Neuronal stem cell (in vitro differentiated cells): ENCODE results near the gene TTLL3.
"Not testable (repeated sequence)": the region's sequence is repeated elsewhere in the genome, so short reads cannot be mapped to it uniquely, and the experiment has no call there.

Experiments used
- DNase-seq: peaks from one replicate; pipeline ENCODE4 v3.0.0-alpha.2; 2013; ENCODE audit warnings: low spot score
- H2AFZ ChIP-seq: one replicate; pipeline ENCODE4 v1.6.1; 2013; ENCODE audit warnings: mild to moderate bottlenecking, low read length, inconsistent platforms
- H2AK5ac ChIP-seq: 2 replicates; pipeline ENCODE4 v1.6.1; 2013; ENCODE audit warnings: low read depth, mild to moderate bottlenecking, inconsistent platforms, low read length, moderate library complexity, mixed read lengths
- H2BK120ac ChIP-seq: 2 replicates; pipeline ENCODE4 v1.6.1; 2013; ENCODE audit warnings: low read depth, mild to moderate bottlenecking, inconsistent platforms, low read length, moderate library complexity, mixed read lengths
- H2BK12ac ChIP-seq: one replicate; pipeline ENCODE4 v1.6.1; 2013; ENCODE audit warnings: low read length, inconsistent platforms
- H2BK15ac ChIP-seq: 2 replicates; pipeline ENCODE4 v1.6.1; 2013; ENCODE audit warnings: mild to moderate bottlenecking, low read length, inconsistent platforms, mixed read lengths
- H2BK5ac ChIP-seq: one replicate; pipeline ENCODE4 v1.6.1; 2013; ENCODE audit warnings: inconsistent platforms, mild to moderate bottlenecking, low read length, moderate library complexity
- H3K14ac ChIP-seq: one replicate; pipeline ENCODE4 v1.6.1; 2013; ENCODE audit warnings: low read length, inconsistent platforms
- H3K18ac ChIP-seq: 2 replicates; pipeline ENCODE4 v1.6.1; 2013; ENCODE audit warnings: low read length, inconsistent platforms
- H3K23ac ChIP-seq: 2 replicates; pipeline ENCODE4 v1.6.1; 2013; ENCODE audit warnings: low read depth, mild to moderate bottlenecking, mixed read lengths, low read length, inconsistent platforms; ENCODE audit not compliant: poor library complexity
- H3K27ac ChIP-seq: replicated peaks from 3 replicates; pipeline ENCODE4 v1.5.1; 2013; ENCODE audit warnings: low read length, inconsistent platforms
- H3K27me3 ChIP-seq, 3 experiments: 2 replicates each; pipeline ENCODE4 v1.6.1; 2013; ENCODE audit warnings: low read length in 3 of 3, mild to moderate bottlenecking in 2 of 3, inconsistent platforms in 1 of 3, low read depth in 1 of 3, mixed read lengths in 1 of 3, moderate library complexity in 1 of 3; ENCODE audit not compliant: control insufficient read depth in 3 of 3, insufficient read depth in 3 of 3
- H3K36me3 ChIP-seq, 2 donors: replicated peaks in 1 of 2; 2 replicates each; pipeline ENCODE4 v1.6.1; 2013; ENCODE audit warnings: low read length in 2 of 2; ENCODE audit not compliant: control insufficient read depth in 2 of 2, insufficient read depth in 2 of 2
- H3K4ac ChIP-seq: 2 replicates; pipeline ENCODE4 v1.6.1; 2013; ENCODE audit warnings: inconsistent platforms, mild to moderate bottlenecking, low read length, moderate library complexity
- H3K4me1 ChIP-seq, 2 donors: 1 replicate in 1 of 2; 2 replicates in 1 of 2; pipeline ENCODE4 v1.6.1; 2013; ENCODE audit warnings: low read length in 2 of 2, low read depth in 1 of 2; ENCODE audit not compliant: control insufficient read depth in 2 of 2, insufficient read depth in 1 of 2
- H3K4me2 ChIP-seq: one replicate; pipeline ENCODE4 v1.6.1; 2013; ENCODE audit warnings: mild to moderate bottlenecking, low read length, inconsistent platforms; ENCODE audit not compliant: insufficient read depth, poor library complexity, severe bottlenecking
- H3K4me3 ChIP-seq, 2 donors: 2 replicates each; pipeline ENCODE4 v1.5.1; 2013; ENCODE audit warnings: low read length in 2 of 2, mild to moderate bottlenecking in 2 of 2, inconsistent platforms in 1 of 2, moderate library complexity in 1 of 2
- H3K79me1 ChIP-seq: one replicate; pipeline ENCODE4 v1.6.1; 2013; ENCODE audit warnings: low read depth, mild to moderate bottlenecking, inconsistent platforms, low read length, moderate library complexity
- H3K9ac ChIP-seq: one replicate; pipeline ENCODE4 v1.6.1; 2013; ENCODE audit warnings: mild to moderate bottlenecking, low read depth, low read length, inconsistent platforms; ENCODE audit not compliant: poor library complexity
- H3K9me3 ChIP-seq, 2 donors: replicated peaks in 1 of 2; 2 replicates each; pipeline versions ENCODE3 to v1.6.1; 2013; ENCODE audit warnings: low read length in 2 of 2, mild to moderate bottlenecking in 2 of 2, inconsistent platforms in 1 of 2, low read depth in 1 of 2, mixed read lengths in 1 of 2, moderate library complexity in 1 of 2; ENCODE audit not compliant: control insufficient read depth in 2 of 2, insufficient read depth in 1 of 2
- H4K8ac ChIP-seq: one replicate; pipeline ENCODE4 v1.6.1; 2013; ENCODE audit warnings: low read depth, mild to moderate bottlenecking, inconsistent platforms, low read length, moderate library complexity
- H4K91ac ChIP-seq: one replicate; pipeline ENCODE4 v1.6.1; 2013; ENCODE audit warnings: low read length, low read depth, mild to moderate bottlenecking, inconsistent platforms; ENCODE audit not compliant: poor library complexity
- WGBS, 2 donors: extraction: QIAGEN DNeasy Blood & Tissue Kit; methylation state at CpG; one replicate each; pipeline ENCODE4 v1.1.7; 2013; ENCODE audit warnings: missing lambda C conversion rate in 2 of 2, mixed read lengths in 1 of 2; ENCODE audit not compliant: insufficient read length in 2 of 2, insufficient replicate concordance in 1 of 2; ENCODE audit errors: extremely low coverage in 2 of 2; 5-methylcytosine and 5-hydroxymethylcytosine counted together

The TTLL3 gene

GRCh38 chr3:9876255-9876654 lies 66.2 kb downstream of the TTLL3 start:
- not testable (repeated sequence) for H2BK15ac ChIP-seq, H2AFZ ChIP-seq, H3K9me3 ChIP-seq, H3K4me2 ChIP-seq, H3K79me1 ChIP-seq, H3K4ac ChIP-seq, H3K18ac ChIP-seq, DNase-seq, H2BK12ac ChIP-seq, H3K27ac ChIP-seq, H4K91ac ChIP-seq, H3K14ac ChIP-seq, H2BK5ac ChIP-seq, H3K9ac ChIP-seq, H2BK120ac ChIP-seq, H3K23ac ChIP-seq, H3K4me1 ChIP-seq, H4K8ac ChIP-seq, H3K36me3 ChIP-seq, H3K4me3 ChIP-seq, H2AK5ac ChIP-seq
- WGBS, 2 donors: no CpG with 5 or more reads among the region's 4 CpGs
- peaks cover 0 to 15% (median 0%) of the 10 kb centered on the region in 3 experiments for H3K27me3 ChIP-seq

- Histone ChIP-seq H3K4me3 (no peak overlapping the region), H2BK15ac (no peak overlapping the region), H3K36me3 (no peaks in the 10 kb centered on the region), H2BK120ac (no peak overlapping the region), H3K23ac (no peak overlapping the region), H3K14ac (no peak overlapping the region), H3K4ac (no peak overlapping the region), H2AK5ac (no peak overlapping the region), H3K9ac (no peak overlapping the region), H3K4me1 (no peaks in the 10 kb centered on the region), H2AFZ (no peak overlapping the region), H3K79me1 (no peaks in the 10 kb centered on the region), H4K8ac (no peak overlapping the region), H3K18ac (no peak overlapping the region), H3K4me2 (no peak overlapping the region), H2BK12ac (no peak overlapping the region), H4K91ac (no peak overlapping the region), H2BK5ac (no peak overlapping the region), H3K27ac (no peak overlapping the region), H3K27me3 (peaks cover 0 to 15% (median 0%) of the 10 kb centered on the region in 3 experiments), H3K9me3 (no peaks in the 10 kb centered on the region)
- no peak for DNase-seq
- no CpG with 5 or more reads among the region's 12 CpGs for WGBS, 2 donors
Observed at GRCh38 chr3:9876991-9877390, 66.9 kb downstream of the TTLL3 start.

GRCh38 chr3:9878700-9879099 lies 68.6 kb downstream of the TTLL3 start:
- Histone ChIP-seq H4K91ac (no peak overlapping the region), H3K23ac (no peak overlapping the region), H2BK5ac (no peak overlapping the region), H2AK5ac (no peak overlapping the region), H2BK120ac (no peak overlapping the region), H3K9me3 (no peaks in the 10 kb centered on the region), H3K18ac (no peak overlapping the region), H2BK15ac (no peak overlapping the region), H3K9ac (no peak overlapping the region), H3K4me2 (no peak overlapping the region), H3K14ac (no peak overlapping the region), H2AFZ (no peak overlapping the region), H3K4me1 (no peaks in the 10 kb centered on the region), H3K79me1 (no peaks in the 10 kb centered on the region), H2BK12ac (peak overlapping the region; percentile 16), H3K36me3 (no peaks in the 10 kb centered on the region), H4K8ac (peak overlapping the region; percentile 72), H3K4me3 (no peak overlapping the region), H3K27ac (no peak overlapping the region), H3K4ac (no peak overlapping the region), H3K27me3 (peaks cover 0 to 15% (median 0%) of the 10 kb centered on the region in 3 experiments)
- no CpG with 5 or more reads among the region's 5 CpGs for WGBS, 2 donors
- no peak for DNase-seq

- DNase-seq: no peak
- Histone ChIP-seq H4K8ac (no peak within 1 kb of the TSS), H3K36me3 (no peaks in the 10 kb centered on the region), H2BK120ac (no peak within 1 kb of the TSS), H3K27ac (no peak within 1 kb of the TSS), H3K4me3 (no peak within 1 kb of the TSS), H3K23ac (no peak within 1 kb of the TSS), H3K79me1 (no peaks in the 10 kb centered on the region), H4K91ac (no peak within 1 kb of the TSS), H3K27me3 (peaks cover 0 to 15% (median 0%) of the 10 kb centered on the region in 3 experiments), H3K4me2 (no peak within 1 kb of the TSS), H3K9me3 (no peaks in the 10 kb centered on the region), H3K18ac (no peak within 1 kb of the TSS), H2AK5ac (no peak within 1 kb of the TSS), H3K4ac (no peak within 1 kb of the TSS), H2BK12ac (no peak within 1 kb of the TSS), H2BK5ac (no peak within 1 kb of the TSS), H3K4me1 (no peaks in the 10 kb centered on the region), H3K9ac (no peak within 1 kb of the TSS), H3K14ac (no peak within 1 kb of the TSS), H2AFZ (no peak within 1 kb of the TSS), H2BK15ac (no peak within 1 kb of the TSS)
- WGBS, 2 donors: no CpG with 5 or more reads among the region's 7 CpGs
Observed at GRCh38 chr3:9879830-9880549, 69.9 kb downstream of the TTLL3 start, which contains the start of gene CIDEC. Gene CIDEC, minus strand, starts transcription at chr3:9880253. Its CDS starts 1,767 bp downstream, at chr3:9878486.
